H1 (cell line): ENCODE data around the gene GLS2. TPM values are rescaled to one million over a fixed set of nuclear protein-coding genes. Genes with fewer than 3 reads are reported as not detected.

Experiments
- CTCF ChIA-PET: fragments of 300-600 bp; sonication (Branson Sonifier 250); formaldehyde crosslinking; loops from one replicate; lab custom pipeline; 2021; ENCODE audit not compliant: partially characterized antibody; lab: Charles Lee
- POLR2A ChIA-PET: fragments of 300-600 bp; sonication (Branson Sonifier 250); formaldehyde crosslinking; loops from one replicate; lab custom pipeline; 2021; ENCODE audit warnings: inconsistent platforms; ENCODE audit not compliant: partially characterized antibody; lab: Charles Lee
- DNase-seq, 2 experiments: peaks; one replicate each; pipeline versions ENCODE4 v3.0.0 to v3.0.0-alpha.2; 2010 to 2022; ENCODE audit warnings: low spot score in 2 of 2, low read depth in 1 of 2, mixed read lengths in 1 of 2
- FAIRE-seq: peaks from 2 replicates; lab custom pipeline; 2011; peaks lifted over from hg19 to GRCh38; lab: Jason Lieb, UNC
- H2AFZ ChIP-seq: 2 replicates; pipeline ENCODE4 v1.8.1; 2012; ENCODE audit warnings: low read length, inconsistent platforms
- H2AK5ac ChIP-seq: 2 replicates; pipeline ENCODE4 v1.6.1; 2013; ENCODE audit warnings: low read depth, low read length
- H2BK120ac ChIP-seq: replicated peaks from 2 replicates; pipeline ENCODE3; 2013; ENCODE audit warnings: low read depth, low read length, inconsistent platforms
- H2BK12ac ChIP-seq: 2 replicates; pipeline ENCODE4 v1.6.1; 2013; ENCODE audit warnings: low read depth, low read length
- H2BK15ac ChIP-seq: 2 replicates; pipeline ENCODE4 v1.6.1; 2013; ENCODE audit warnings: low read length
- H2BK20ac ChIP-seq: 2 replicates; pipeline ENCODE4 v1.6.1; 2013; ENCODE audit warnings: low read length
- H2BK5ac ChIP-seq: 2 replicates; pipeline ENCODE4 v1.6.1; 2013; ENCODE audit warnings: low read depth, low read length
- H3K14ac ChIP-seq: 2 replicates; pipeline ENCODE4 v1.6.1; 2013; ENCODE audit warnings: inconsistent platforms; ENCODE audit not compliant: insufficient read length
- H3K18ac ChIP-seq: 2 replicates; pipeline ENCODE4 v1.6.1; 2013; ENCODE audit warnings: low read length; ENCODE audit errors: extremely low read depth
- H3K23ac ChIP-seq: 2 replicates; pipeline ENCODE4 v1.6.1; 2013; ENCODE audit warnings: inconsistent platforms; ENCODE audit not compliant: insufficient read length
- H3K23me2 ChIP-seq: 2 replicates; pipeline ENCODE4 v1.6.1; 2013; ENCODE audit warnings: low read depth, low read length
- H3K27ac ChIP-seq: 2 replicates; pipeline ENCODE4 v1.6.1; 2011; ENCODE audit warnings: low read depth, low read length, inconsistent platforms
- H3K27me3 ChIP-seq, 4 experiments: replicated peaks in 1 of 4; 1 replicate in 1 of 4; 2 replicates in 3 of 4; pipeline versions ENCODE4 v1.6.1 to v1.8.1; 2011 to 2013; ENCODE audit warnings: low read length in 3 of 4, mild to moderate bottlenecking in 3 of 4, inconsistent platforms in 2 of 4, mixed read lengths in 2 of 4, moderate library complexity in 1 of 4; ENCODE audit not compliant: control insufficient read depth in 3 of 4, insufficient read depth in 3 of 4; ENCODE audit errors: extremely low read depth in 1 of 4
- H3K36me3 ChIP-seq, 4 experiments: 2 replicates each; pipeline versions ENCODE4 v1.6.1 to v1.8.1; 2011 to 2013; ENCODE audit warnings: mild to moderate bottlenecking in 4 of 4, low read length in 3 of 4, moderate library complexity in 2 of 4, control low read depth in 1 of 4, inconsistent platforms in 1 of 4; ENCODE audit not compliant: insufficient read depth in 4 of 4, control insufficient read depth in 2 of 4
- H3K4ac ChIP-seq: replicated peaks from 2 replicates; pipeline ENCODE3; 2013; ENCODE audit warnings: low read length, low read depth, mixed read lengths, inconsistent platforms; ENCODE audit not compliant: insufficient read length
- H3K4me1 ChIP-seq, 4 experiments: replicated peaks in 1 of 4; 1 replicate in 1 of 4; 2 replicates in 3 of 4; pipeline versions ENCODE4 v1.6.1 to v1.8.1; 2011 to 2013; ENCODE audit warnings: low read length in 3 of 4, inconsistent platforms in 2 of 4, mixed read lengths in 1 of 4; ENCODE audit not compliant: insufficient read depth in 4 of 4, control insufficient read depth in 3 of 4
- H3K4me2 ChIP-seq, 2 experiments: 2 replicates each; pipeline versions ENCODE4 v1.6.1 to v1.8.1; 2011 to 2013; ENCODE audit warnings: low read depth in 2 of 2, low read length in 2 of 2, control low read depth in 1 of 2, inconsistent platforms in 1 of 2, mild to moderate bottlenecking in 1 of 2; ENCODE audit not compliant: insufficient read depth in 1 of 2
- H3K4me3 ChIP-seq, 4 experiments: fragments of 200-600, 300-600 bp in 1 of 4; sonication (generic), shearing (Covaris generic), sonication (Bioruptor Twin) in 1 of 4; 2 replicates each; pipeline versions ENCODE4 v1.5.1 to v1.8.1; 2011 to 2016; ENCODE audit warnings: low read length in 4 of 4, low read depth in 3 of 4, control low read depth in 2 of 4, inconsistent platforms in 2 of 4, mild to moderate bottlenecking in 2 of 4, mixed read lengths in 1 of 4, moderate library complexity in 1 of 4; ENCODE audit not compliant: insufficient read depth in 2 of 4; ENCODE audit errors: extremely low read depth in 1 of 4
- H3K56ac ChIP-seq: replicated peaks from 2 replicates; pipeline ENCODE3; 2013; ENCODE audit warnings: low read depth, mild to moderate bottlenecking, mixed read lengths, low read length, inconsistent platforms; ENCODE audit not compliant: insufficient read length
- H3K79me1 ChIP-seq: 2 replicates; pipeline ENCODE4 v1.6.1; 2013; ENCODE audit warnings: low read depth, low read length, control low read depth
- H3K79me2 ChIP-seq, 2 experiments: 2 replicates each; pipeline versions ENCODE4 v1.6.1 to v1.8.1; 2012 to 2013; ENCODE audit warnings: low read length in 2 of 2, mild to moderate bottlenecking in 2 of 2, inconsistent platforms in 1 of 2; ENCODE audit not compliant: insufficient read depth in 2 of 2, control insufficient read depth in 1 of 2
- H3K9ac ChIP-seq, 4 experiments: replicated peaks in 1 of 4; 1 replicate in 1 of 4; 2 replicates in 3 of 4; pipeline versions ENCODE4 v1.6.1 to v1.8.1; 2011 to 2013; ENCODE audit warnings: low read depth in 3 of 4, low read length in 3 of 4, control low read depth in 2 of 4, mild to moderate bottlenecking in 2 of 4, moderate library complexity in 2 of 4, inconsistent platforms in 1 of 4; ENCODE audit errors: extremely low read depth in 1 of 4
- H3K9me3 ChIP-seq, 2 experiments: 2 replicates each; pipeline versions ENCODE4 v1.6.1 to v1.8.1; 2012 to 2013; ENCODE audit warnings: mild to moderate bottlenecking in 2 of 2, moderate library complexity in 2 of 2, control low read depth in 1 of 2, inconsistent platforms in 1 of 2, low read depth in 1 of 2, low read length in 1 of 2, mixed read lengths in 1 of 2; ENCODE audit not compliant: insufficient read depth in 2 of 2
- H4K20me1 ChIP-seq, 2 experiments: replicated peaks in 1 of 2; 2 replicates each; pipeline versions ENCODE3 to v1.8.1; 2011 to 2013; ENCODE audit warnings: inconsistent platforms in 2 of 2, low read length in 2 of 2, mild to moderate bottlenecking in 1 of 2; ENCODE audit not compliant: insufficient read depth in 2 of 2, control insufficient read depth in 1 of 2
- H4K5ac ChIP-seq: 2 replicates; pipeline ENCODE4 v1.6.1; 2013; ENCODE audit warnings: low read length, low read depth, mixed read lengths, inconsistent platforms; ENCODE audit not compliant: insufficient read length
- H4K8ac ChIP-seq: 2 replicates; pipeline ENCODE4 v1.8.0; 2013; ENCODE audit warnings: mild to moderate bottlenecking, moderate library complexity, low read length, inconsistent platforms; ENCODE audit not compliant: insufficient read depth; ENCODE audit errors: extremely low read depth
- H4K91ac ChIP-seq: replicated peaks from 2 replicates; pipeline ENCODE3; 2013; ENCODE audit warnings: low read length, mixed read lengths, inconsistent platforms; ENCODE audit not compliant: insufficient read length
- CBX5 ChIP-seq: fragments of 300-800, 300-1000 bp; sonication (generic); IDR thresholded peaks from 2 replicates; pipeline ENCODE4 v1.7.1; 2016; ENCODE audit warnings: antibody characterized with exemption, low read length, low read depth
- CBX8 ChIP-seq: fragments of 300-800, 300-1000 bp; sonication (generic); IDR thresholded peaks from 2 replicates; pipeline ENCODE4 v1.7.1; 2016; ENCODE audit warnings: low read depth, low read length, borderline replicate concordance
- CTBP2 ChIP-seq: IDR thresholded peaks from 2 replicates; pipeline ENCODE4 v1.7.0; 2011; ENCODE audit warnings: borderline replicate concordance, mild to moderate bottlenecking, moderate library complexity, mixed read lengths, low read length; ENCODE audit not compliant: insufficient read depth, insufficient read length
- FOSL1 ChIP-seq: IDR thresholded peaks from 2 replicates; pipeline ENCODE4 v1.6.1; 2011; ENCODE audit warnings: mild to moderate bottlenecking, low read depth, low read length, moderate library complexity; ENCODE audit not compliant: insufficient read depth
- POLR2AphosphoS5 ChIP-seq: IDR thresholded peaks from 2 replicates; pipeline ENCODE4 v1.6.1; 2011; ENCODE audit warnings: low read depth, low read length
- RAD21 ChIP-seq, 2 experiments: IDR thresholded peaks in 1 of 2; conservative IDR thresholded peaks in 1 of 2; 2 replicates each; pipeline ENCODE4 v1.6.1; 2011; ENCODE audit warnings: low read depth in 2 of 2, low read length in 2 of 2, improper control_type of control experiment in 1 of 2, inconsistent platforms in 1 of 2, mild to moderate bottlenecking in 1 of 2, moderate library complexity in 1 of 2
- SIN3A ChIP-seq, 2 experiments: IDR thresholded peaks in 1 of 2; conservative IDR thresholded peaks in 1 of 2; 2 replicates each; pipeline ENCODE4 v1.6.1; 2011 to 2012; ENCODE audit warnings: low read length in 2 of 2, improper control_type of control experiment in 1 of 2, low read depth in 1 of 2, mild to moderate bottlenecking in 1 of 2
- SIX5 ChIP-seq: IDR thresholded peaks from 2 replicates; pipeline ENCODE4 v1.6.1; 2011; ENCODE audit warnings: mild to moderate bottlenecking, low read depth, low read length
- WGBS, 2 experiments: shearing (Covaris generic) in 1 of 2; methylation state at CpG; one replicate each; pipeline versions ENCODE4 v1.1.6 to v1.1.7; 2013 to 2015; ENCODE audit warnings: low lambda C conversion rate in 2 of 2, mixed read lengths in 2 of 2, inconsistent platforms in 1 of 2, low coverage in 1 of 2, missing lambda C conversion rate in 1 of 2; ENCODE audit not compliant: insufficient replicate concordance in 2 of 2, insufficient coverage in 1 of 2, insufficient read length in 1 of 2; ENCODE audit errors: extremely low coverage in 1 of 2, missing lambda C conversion rate in 1 of 2; 5-methylcytosine and 5-hydroxymethylcytosine counted together
- polyA plus RNA-seq, 7 experiments: library from polyadenylated mRNA; depleted of rRNA in 3 of 7; stranded (reverse) in 5 of 7; unstranded in 2 of 7; fragments of >200 nt in 5 of 7; fragments of 200-250 nt in 2 of 7; gene quantifications; 1 replicate in 5 of 7; 2 replicates in 1 of 7; 4 replicates in 1 of 7; pipeline versions ENCODE4 v1.2.1 to v1.2.3, GENCODE V29; 2011 to 2013; ENCODE audit warnings: missing spikeins in 2 of 7, mixed read lengths in 2 of 7
- total RNA-seq: library from RNA; stranded (reverse); fragmentation: NEBNext Ultra II Directional; extraction: Animal tissue kit (Norgen Biotek cat#: 25700); gene quantifications from 2 replicates; pipeline ENCODE4 v1.2.1, GENCODE V29; 2021
- TF ChIP-seq, protein P1 (sequence below): IDR thresholded peaks from 2 replicates; pipeline ENCODE4 v1.6.1; 2012; ENCODE audit warnings: inconsistent platforms
- TF ChIP-seq, protein P2 (sequence below): IDR thresholded peaks from 2 replicates; pipeline ENCODE4 v1.6.1; 2012; ENCODE audit warnings: low read length, inconsistent platforms

The GLS2 gene
- total and polyA plus RNA-seq, 2 of the 8 experiments (the other 6 are each of a cell fraction or from before 2014, with no cell fraction given), result 14.5 to 20.1 TPM

DNA sequence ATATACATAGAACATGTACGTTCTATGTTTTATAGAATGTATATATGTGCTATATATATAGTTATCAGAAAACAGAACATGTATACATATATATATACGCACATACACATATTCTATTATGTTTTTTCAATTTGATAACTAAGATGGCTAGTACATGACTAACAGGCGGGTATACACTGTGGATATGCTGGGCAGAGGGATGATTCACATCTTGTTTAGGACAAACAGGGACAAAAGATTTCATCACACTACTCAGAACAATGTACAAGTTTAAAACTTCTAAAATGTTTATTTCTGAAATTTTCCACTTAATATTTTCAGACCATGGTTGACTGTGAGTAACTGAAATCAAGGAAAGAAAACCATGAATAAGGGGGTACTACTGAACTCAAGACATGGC lies 56.1 kb downstream of the GLS2 start:
- Histone ChIP-seq H3K79me1 (0 out of 2 replicates have a peak, but pooled peaks cover 2% of the 10 kb centered on the region), H2BK15ac (no peak overlapping the region), H4K5ac (no peak overlapping the region), H2BK12ac (no peak overlapping the region), H2BK5ac (no peak overlapping the region), H3K27ac (no peak overlapping the region), H4K20me1 (peaks cover 0 to 1% of the 10 kb centered on the region in 2 experiments), H3K14ac (no peak overlapping the region), H3K9ac (no peak overlapping the region), H4K8ac (no peak overlapping the region), H4K91ac (no peak overlapping the region), H3K23ac (no peak overlapping the region), H2BK120ac (no peak overlapping the region), H3K27me3 (no peaks in the 10 kb centered on the region), H3K4me3 (no peak overlapping the region), H3K36me3 (peaks cover 28 to 58% (median 48%) of the 10 kb centered on the region in 4 experiments), H2AK5ac (no peak overlapping the region), H3K23me2 (no peaks in the 10 kb centered on the region), H2BK20ac (no peak overlapping the region), H3K4ac (no peak overlapping the region), H3K56ac (no peak overlapping the region), H3K9me3 (no peaks in the 10 kb centered on the region), H3K4me1 (no peaks in the 10 kb centered on the region), H2AFZ (no peak overlapping the region), H3K18ac (no peak overlapping the region), H3K4me2 (no peak overlapping the region), H3K79me2 (peaks cover 0 to 24% of the 10 kb centered on the region in 2 experiments; a peak in 2 of 4 replicates)
- no peak for DNase-seq
- ChIA-PET CTCF (interaction anchor here (0.9 to 1.9 kb wide), 3 partner anchors 19 to 743 kb away, joined by 3 to 7 read pairs (median 3); no protein-coding TSS in a partner anchor), POLR2A (interaction anchor here (1.9 kb wide), 1 partner anchor 17 kb away, joined by 7 read pairs; the partner anchor contains the start of gene TIMELESS)
- FAIRE-seq, result no peak
- WGBS, 2 experiments, result 92% methylated on average over 3 of the region's 3 CpGs; no CpG with 5 or more reads in 1 of the 2 experiments
- TF ChIP-seq FOSL1 (no peak), CTBP2 (no peak), CBX8 (no peak), SIX5 (no peak), RAD21 (IDR thresholded peaks at IDR 0.05 in 1 of 2, conservative IDR thresholded peaks at IDR 0.05 in 1 of 2; ENCODE audit: low read depth in 2 of 2, low read length in 2 of 2) (no peak), POLR2AphosphoS5 (no peak), SIN3A (conservative IDR thresholded peaks at IDR 0.05 in 1 of 2, IDR thresholded peaks at IDR 0.05 in 1 of 2; ENCODE audit: low read depth in 1 of 2, low read length in 2 of 2) (no peak), CBX5 (no peak)
- TF ChIP-seq, protein P1, sequence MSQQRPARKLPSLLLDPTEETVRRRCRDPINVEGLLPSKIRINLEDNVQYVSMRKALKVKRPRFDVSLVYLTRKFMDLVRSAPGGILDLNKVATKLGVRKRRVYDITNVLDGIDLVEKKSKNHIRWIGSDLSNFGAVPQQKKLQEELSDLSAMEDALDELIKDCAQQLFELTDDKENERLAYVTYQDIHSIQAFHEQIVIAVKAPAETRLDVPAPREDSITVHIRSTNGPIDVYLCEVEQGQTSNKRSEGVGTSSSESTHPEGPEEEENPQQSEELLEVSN, result no peak
- TF ChIP-seq, protein P2, sequence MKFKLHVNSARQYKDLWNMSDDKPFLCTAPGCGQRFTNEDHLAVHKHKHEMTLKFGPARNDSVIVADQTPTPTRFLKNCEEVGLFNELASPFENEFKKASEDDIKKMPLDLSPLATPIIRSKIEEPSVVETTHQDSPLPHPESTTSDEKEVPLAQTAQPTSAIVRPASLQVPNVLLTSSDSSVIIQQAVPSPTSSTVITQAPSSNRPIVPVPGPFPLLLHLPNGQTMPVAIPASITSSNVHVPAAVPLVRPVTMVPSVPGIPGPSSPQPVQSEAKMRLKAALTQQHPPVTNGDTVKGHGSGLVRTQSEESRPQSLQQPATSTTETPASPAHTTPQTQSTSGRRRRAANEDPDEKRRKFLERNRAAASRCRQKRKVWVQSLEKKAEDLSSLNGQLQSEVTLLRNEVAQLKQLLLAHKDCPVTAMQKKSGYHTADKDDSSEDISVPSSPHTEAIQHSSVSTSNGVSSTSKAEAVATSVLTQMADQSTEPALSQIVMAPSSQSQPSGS, result no peak
